GM19452 (cell line): Measurements from ENCODE around the gene KIF13A.
A peak's percentile ranks its signal among the peaks of the same experiment; 100 is the strongest.
"Not testable (repeated sequence)": the region's sequence is repeated elsewhere in the genome, so short reads cannot be mapped to it uniquely, and the experiment has no call there.

Source experiments
- ATAC-seq: cut with Tn5 transposase; IDR thresholded peaks from one replicate; pipeline ENCODE4 v1.9.1; 2021; ENCODE audit not compliant: unreplicated experiment

The KIF13A gene

GRCh38 chr6:17904491-17905120 lies 82.8 kb downstream of the KIF13A start:
- no peak for ATAC-seq

GRCh38 chr6:17902974-17903373 lies 84.5 kb downstream of the KIF13A start:
- no peak for ATAC-seq

GRCh38 chr6:17901493-17901892 lies 85.9 kb downstream of the KIF13A start:
- no peak for ATAC-seq

- no peak for ATAC-seq
These were observed 87.4 kb downstream of the KIF13A start for GRCh38 chr6:17900011-17900410.

- ATAC-seq = no peak
These were observed 87.9 kb downstream of the KIF13A start for GRCh38 chr6:17899491-17899890.

GRCh38 chr6:17897681-17898080 lies 89.8 kb downstream of the KIF13A start:
- no peak for ATAC-seq

GRCh38 chr6:17894905-17895304 lies 92.5 kb downstream of the KIF13A start:
- ATAC-seq = no peak

GRCh38 chr6:17894191-17894590 lies 93.2 kb downstream of the KIF13A start:
- ATAC-seq = no peak

- ATAC-seq = no peak
These were observed 95.2 kb downstream of the KIF13A start for GRCh38 chr6:17892097-17892686.

GRCh38 chr6:17890309-17890708 lies 97.1 kb downstream of the KIF13A start:
- no peak for ATAC-seq

- ATAC-seq = not testable (repeated sequence)
These were observed 97.7 kb downstream of the KIF13A start for GRCh38 chr6:17889777-17890176.

GRCh38 chr6:17886891-17887290 lies 100.5 kb downstream of the KIF13A start:
- ATAC-seq = no peak

GRCh38 chr6:17885889-17886576 lies 101.4 kb downstream of the KIF13A start:
- no peak for ATAC-seq

- peak; percentile 82 for ATAC-seq
These were observed 102.6 kb downstream of the KIF13A start for GRCh38 chr6:17884498-17885478.

GRCh38 chr6:17883665-17884497 lies 103.6 kb downstream of the KIF13A start:
- ATAC-seq = no peak

- ATAC-seq = no peak
These were observed 106.2 kb downstream of the KIF13A start for GRCh38 chr6:17881085-17881858.

- ATAC-seq = no peak
These were observed 108.3 kb downstream of the KIF13A start for GRCh38 chr6:17879184-17879583.

- ATAC-seq = no peak
These were observed 108.7 kb downstream of the KIF13A start for GRCh38 chr6:17878734-17879133.

- no peak for ATAC-seq
These were observed 109.5 kb downstream of the KIF13A start for GRCh38 chr6:17877895-17878440.
